GOT3 (cell line): ENCODE data around the gene NEGR1.

Source experiments
- DNase-seq: peaks from one replicate; lab custom pipeline; 2025; ENCODE audit warnings: mixed read lengths; lab: John Stamatoyannopoulos, UW

The NEGR1 gene

GRCh38 chr1:72023063-72023930, 259.0 kb downstream of the NEGR1 start:
- DNase-seq: no peak

GRCh38 chr1:72018562-72018961, 263.8 kb downstream of the NEGR1 start:
- DNase-seq: no peak

- no peak for DNase-seq
Observed at GRCh38 chr1:72015006-72015405, 267.3 kb downstream of the NEGR1 start.

- no peak for DNase-seq
Observed at GRCh38 chr1:72013161-72013560, 269.2 kb downstream of the NEGR1 start.

- DNase-seq: no peak
Observed at GRCh38 chr1:72011721-72012120, 270.6 kb downstream of the NEGR1 start.

- no peak for DNase-seq
Observed at GRCh38 chr1:72010094-72010431, 272.3 kb downstream of the NEGR1 start.

GRCh38 chr1:72009173-72010093, 272.9 kb downstream of the NEGR1 start:
- DNase-seq: no peak

- no peak for DNase-seq
Observed at GRCh38 chr1:72007312-72007711, 275.0 kb downstream of the NEGR1 start.

GRCh38 chr1:72006092-72006491, 276.2 kb downstream of the NEGR1 start:
- DNase-seq: no peak

GRCh38 chr1:72003092-72003491, 279.2 kb downstream of the NEGR1 start:
- DNase-seq: no peak

GRCh38 chr1:72000809-72001208, 281.5 kb downstream of the NEGR1 start:
- DNase-seq: no peak

GRCh38 chr1:71994646-71995045, 287.7 kb downstream of the NEGR1 start:
- no peak for DNase-seq

GRCh38 chr1:71987181-71987580, 295.2 kb downstream of the NEGR1 start:
- no peak for DNase-seq

GRCh38 chr1:71986160-71986559, 296.2 kb downstream of the NEGR1 start:
- DNase-seq: no peak

- DNase-seq: no peak
Observed at GRCh38 chr1:71980556-71980955, 301.8 kb downstream of the NEGR1 start.

GRCh38 chr1:71979882-71980281, 302.5 kb downstream of the NEGR1 start:
- no peak for DNase-seq

GRCh38 chr1:71967670-71968069, 314.7 kb downstream of the NEGR1 start:
- DNase-seq: no peak

GRCh38 chr1:71964188-71964587, 318.2 kb downstream of the NEGR1 start:
- DNase-seq: no peak

GRCh38 chr1:71956613-71957285, 325.6 kb downstream of the NEGR1 start:
- no peak for DNase-seq

GRCh38 chr1:71950579-71950978, 331.8 kb downstream of the NEGR1 start:
- no peak for DNase-seq

- no peak for DNase-seq
Observed at GRCh38 chr1:71949681-71950080, 332.7 kb downstream of the NEGR1 start.

GRCh38 chr1:71948561-71948960, 333.8 kb downstream of the NEGR1 start:
- DNase-seq: no peak
